K562 (cell line): ENCODE data around the gene LYST. TPM values are rescaled to one million over a fixed set of nuclear protein-coding genes. Genes with fewer than 3 reads are reported as not detected.

Experiments used
- ATAC-seq: fragments of 200-7000 bp; cut with Tn5 transposase; 3 replicates; pipeline ENCODE4 v1.9.1; 2020; ENCODE audit warnings: moderate library complexity
- BruUV-seq: library from RNA; stranded (reverse); fragments of 400-500 nt; replicated peaks from 2 replicates; lab custom pipeline; 2021; lab: Mats Ljungman, UMichigan
- CTCF ChIA-PET: fragments of 300-600 bp; formaldehyde crosslinking; extraction: SDS; loops from one replicate; lab custom pipeline; 2021; ENCODE audit warnings: low intra/inter-chr PET ratio; lab: Yijun Ruan, JAX
- POLR2A ChIA-PET: fragments of 300-600, 350-650 bp; sonication (Branson Sonifier 250); formaldehyde crosslinking; extraction: SDS; loops from one replicate; lab custom pipeline; 2021; ENCODE audit warnings: antibody characterized with exemption, inconsistent platforms; lab: Yijun Ruan, JAX
- DNase-seq, 4 experiments: peaks; one replicate each; pipeline versions ENCODE4 v3.0.0 to v3.0.0-alpha.2; 2011 to 2018; ENCODE audit warnings: low spot score in 3 of 4, mixed read lengths in 3 of 4; ENCODE audit errors: extremely low read depth in 1 of 4
- FAIRE-seq: peaks from 2 replicates; lab custom pipeline; 2011; peaks lifted over from hg19 to GRCh38; lab: Jason Lieb, UNC
- H2AFZ ChIP-seq: 2 replicates; pipeline ENCODE4 v1.6.0; 2011; ENCODE audit warnings: low read depth, low read length, control low read depth, inconsistent platforms
- H3K27ac ChIP-seq: fragments of 200-600 bp; 3 replicates; pipeline ENCODE4 v1.8.0; 2011; ENCODE audit warnings: low read depth, mild to moderate bottlenecking, control low read depth, inconsistent platforms, low read length, moderate library complexity, mixed read lengths; ENCODE audit errors: extremely low read depth
- H3K27me3 ChIP-seq, 2 experiments: fragments of 300-600 bp in 1 of 2; 2 replicates in 1 of 2; 3 replicates in 1 of 2; pipeline versions ENCODE4 v1.6.0 to v1.8.0; 2011; ENCODE audit warnings: inconsistent platforms in 2 of 2, low read length in 2 of 2, mild to moderate bottlenecking in 1 of 2, mixed read lengths in 1 of 2, moderate library complexity in 1 of 2; ENCODE audit not compliant: control insufficient read depth in 2 of 2, insufficient read depth in 2 of 2
- H3K36me3 ChIP-seq: fragments of 300-600 bp; 3 replicates; pipeline ENCODE4 v1.8.0; 2011; ENCODE audit warnings: mild to moderate bottlenecking, low read length, inconsistent platforms; ENCODE audit not compliant: control insufficient read depth, insufficient read depth
- H3K4me1 ChIP-seq, 2 experiments: fragments of 200-600 bp in 1 of 2; replicated peaks in 1 of 2; 2 replicates in 1 of 2; 3 replicates in 1 of 2; pipeline versions ENCODE4 v1.5.1 to v1.8.0; 2011; ENCODE audit warnings: inconsistent platforms in 2 of 2, low read length in 2 of 2, mild to moderate bottlenecking in 1 of 2, mixed read lengths in 1 of 2, moderate library complexity in 1 of 2; ENCODE audit not compliant: control insufficient read depth in 2 of 2, insufficient read depth in 2 of 2
- H3K4me2 ChIP-seq: 2 replicates; pipeline ENCODE4 v1.6.1; 2011; ENCODE audit warnings: low read length, control low read depth, inconsistent platforms, mixed read lengths; ENCODE audit not compliant: insufficient read depth
- H3K4me3 ChIP-seq: fragments of 200-600 bp; sonication (generic), shearing (Covaris generic); 2 replicates; pipeline ENCODE4 v1.5.1; 2016; ENCODE audit warnings: control low read depth, inconsistent platforms
- H3K79me2 ChIP-seq: fragments of 200-600 bp; 3 replicates; pipeline ENCODE4 v1.8.0; 2011; ENCODE audit warnings: low read length, inconsistent platforms; ENCODE audit not compliant: control insufficient read depth, insufficient read depth
- H3K9ac ChIP-seq, 2 experiments: 2 replicates each; pipeline versions ENCODE4 v1.6.0 to v1.6.1; 2011; ENCODE audit warnings: low read depth in 2 of 2, low read length in 2 of 2, control low read depth in 1 of 2, inconsistent platforms in 1 of 2, mild to moderate bottlenecking in 1 of 2, mixed read lengths in 1 of 2; ENCODE audit not compliant: insufficient read depth in 1 of 2
- H3K9me1 ChIP-seq: one replicate; pipeline ENCODE4 v1.6.0; 2011; ENCODE audit warnings: inconsistent platforms, mild to moderate bottlenecking, low read length, moderate library complexity; ENCODE audit not compliant: control insufficient read depth, insufficient read depth
- H3K9me3 ChIP-seq: replicated peaks from 2 replicates; pipeline ENCODE4 v1.5.1; 2011; ENCODE audit warnings: low read depth, low read length, inconsistent platforms; ENCODE audit not compliant: control insufficient read depth, insufficient read depth
- H4K20me1 ChIP-seq: replicated peaks from 2 replicates; pipeline ENCODE4 v1.6.1; 2011; ENCODE audit warnings: low read length, inconsistent platforms, mixed read lengths; ENCODE audit not compliant: control insufficient read depth, insufficient read depth
- ARID2 ChIP-seq: fragments of 450-650 bp; IDR thresholded peaks from 2 replicates; pipeline ENCODE4 v1.6.1; 2017; ENCODE audit warnings: antibody characterized with exemption, mild to moderate bottlenecking
- BDP1 ChIP-seq: IDR thresholded peaks from 3 replicates; pipeline ENCODE4 v1.6.1; 2011; ENCODE audit not compliant: insufficient read length, insufficient read depth
- CBFA2T3 ChIP-seq: fragments of 450-650 bp; IDR thresholded peaks from 2 replicates; pipeline ENCODE4 v1.6.1; 2017
- CREB3L1 ChIP-seq: fragments of 450-650 bp; IDR thresholded peaks from 2 replicates; pipeline ENCODE4 v1.6.1; 2014; ENCODE audit warnings: low read depth, mild to moderate bottlenecking, moderate library complexity, borderline replicate concordance
- FOXK1 ChIP-seq: sonication (generic); formaldehyde crosslinking; IDR thresholded peaks from 2 replicates; pipeline ENCODE4 v1.8.0; 2022; ENCODE audit warnings: missing genetic modification reagents, mild to moderate bottlenecking, borderline replicate concordance
- GABPA ChIP-seq: fragments of 200-800 bp; sonication (Bioruptor generic); conservative IDR thresholded peaks from 2 replicates; pipeline ENCODE4 v1.6.1; 2016; ENCODE audit warnings: low read depth, missing genetic modification characterization, missing compliant biosample characterization
- GTF2B ChIP-seq: IDR thresholded peaks from 2 replicates; pipeline ENCODE4 v1.6.1; 2011; ENCODE audit not compliant: insufficient read length; ENCODE audit errors: extremely low read depth
- KDM1A ChIP-seq, 2 experiments: fragments of 450-650 bp; IDR thresholded peaks; 2 replicates each; pipeline ENCODE4 v1.6.1; 2016; ENCODE audit warnings: mild to moderate bottlenecking in 2 of 2
- MAX ChIP-seq: sonication (generic); formaldehyde crosslinking; IDR thresholded peaks from 2 replicates; pipeline ENCODE4 v1.9.0; 2022; ENCODE audit warnings: mild to moderate bottlenecking, missing genetic modification reagents
- OTX1 ChIP-seq: fragments of 450-650 bp; formaldehyde crosslinking; IDR thresholded peaks from 2 replicates; pipeline ENCODE4 v1.4.0; 2022; ENCODE audit warnings: mild to moderate bottlenecking
- ZC3H8 ChIP-seq: fragments of 450-650 bp; IDR thresholded peaks from 2 replicates; pipeline ENCODE4 v1.6.1; 2017
- ZNF175 ChIP-seq: fragments of 200-800 bp; sonication (Bioruptor generic); IDR thresholded peaks from 2 replicates; pipeline ENCODE4 v1.6.1; 2016; ENCODE audit warnings: low read depth, mild to moderate bottlenecking, missing genetic modification characterization, missing compliant biosample characterization
- ZNF239 ChIP-seq: fragments of 250-450 bp; sonication (Bioruptor Pico); IDR thresholded peaks from 2 replicates; pipeline ENCODE4 v1.4.0; 2020; ENCODE audit warnings: mild to moderate bottlenecking
- ZNF639 ChIP-seq, 2 experiments: fragments of 200-800 bp in 1 of 2; sonication (Bioruptor generic) in 1 of 2; sonication (generic) in 1 of 2; formaldehyde crosslinking in 1 of 2; IDR thresholded peaks in 1 of 2; conservative IDR thresholded peaks in 1 of 2; 2 replicates each; pipeline versions ENCODE4 v1.5.0 to v1.6.1; 2016 to 2020; ENCODE audit warnings: missing compliant biosample characterization in 1 of 2, missing genetic modification characterization in 1 of 2, missing genetic modification reagents in 1 of 2
- ZNF717 ChIP-seq: fragments of 250-450 bp; sonication (Bioruptor Pico); IDR thresholded peaks from 2 replicates; pipeline ENCODE4 v1.5.0; 2021
- ZNF740 ChIP-seq, 3 experiments: fragments of 200-800 bp in 1 of 3; sonication (Bioruptor generic) in 1 of 3; sonication (generic) in 1 of 3; formaldehyde crosslinking in 1 of 3; IDR thresholded peaks; 2 replicates each; pipeline versions ENCODE4 v1.6.1 to v1.8.0; 2016 to 2022; ENCODE audit warnings: mild to moderate bottlenecking in 2 of 3, missing compliant biosample characterization in 2 of 3, missing genetic modification characterization in 2 of 3, missing genetic modification reagents in 1 of 3
- WGBS: fragments of 100-300 bp; shearing (Covaris generic); methylation state at CpG from one replicate; pipeline ENCODE4 v1.1.6; 2016; ENCODE audit warnings: low coverage, mixed read lengths; ENCODE audit not compliant: insufficient coverage; ENCODE audit errors: missing lambda C conversion rate; 5-methylcytosine and 5-hydroxymethylcytosine counted together
- in situ Hi-C: fragments of 300-500 bp; cut with MboI; formaldehyde crosslinking; loops from 4 replicates; pipeline ENCODE4 v1.15.0; 2018; ENCODE audit warnings: inconsistent platforms, mixed read lengths
- intact Hi-C: fragments of 100-400 bp; cut with micrococcal nuclease; formaldehyde crosslinking; loops from 2 replicates; pipeline ENCODE4 v1.14.2; 2022
- polyA plus RNA-seq, 8 experiments: library from polyadenylated mRNA; depleted of rRNA in 4 of 8; stranded (reverse) in 5 of 8; unstranded in 3 of 8; fragments of >200 nt; fragmentation: Nextera tagmentation in 2 of 8; fragmentation: Illumina TruSeq in 1 of 8; extraction: Ambion mirVana in 2 of 8; extraction: Trizol in 1 of 8; gene quantifications; 2 replicates each; pipeline versions ENCODE4 v1.2.1 to v1.2.3, GENCODE V29; 2011 to 2014; ENCODE audit warnings: inconsistent platforms in 1 of 8, missing spikeins in 1 of 8
- total RNA-seq, 7 experiments: library from RNA; depleted of rRNA in 6 of 7; stranded (reverse); fragments of >200 nt in 6 of 7; fragmentation: Illumina TruSeq in 2 of 7; extraction: Trizol in 2 of 7; gene quantifications; 2 replicates each; pipeline versions ENCODE4 v1.2.1 to v1.2.3, GENCODE V29; 2011 to 2021; ENCODE audit warnings: low replicate concordance in 1 of 7

Gene LYST
- total and polyA plus RNA-seq, 9 of the 15 experiments (the other 6 are each of a cell fraction or from before 2014, with no cell fraction given): 0.73 to 2.4 (median 1.4) TPM

- TF ChIP-seq OTX1 (CRISPR knock-in tag): no peak
Observed at GRCh38 chr1:235726557-235726956, 140.1 kb downstream of the LYST start (continued).

GRCh38 chr1:235725434-235725833 lies 141.3 kb downstream of the LYST start:
- H4K20me1 ChIP-seq: no peaks in the 10 kb centered on the region
- in situ Hi-C loops (no loop called here), intact Hi-C loops (no loop called here)
- no peak overlapping the region for H3K9ac ChIP-seq
- peaks cover 0 to 6% of the 10 kb centered on the region in 2 experiments; a peak in 2 of 5 replicates for H3K27me3 ChIP-seq
- no peaks in the 10 kb centered on the region for H3K9me1 ChIP-seq
- H2AFZ ChIP-seq: no peak overlapping the region
- no peak overlapping the region for H3K27ac ChIP-seq
- no peaks in the 10 kb centered on the region for H3K9me3 ChIP-seq
- BruUV-seq: no TSS peak
- 2% methylated on average over 3 of the region's 3 CpGs for WGBS
- no peaks in the 10 kb centered on the region for H3K4me1 ChIP-seq
- no peaks in the 10 kb centered on the region for H3K79me2 ChIP-seq
- no peaks in the 10 kb centered on the region for H3K36me3 ChIP-seq
- POLR2A ChIA-PET: interaction anchor here (0.6 to 1.0 kb wide), 3 partner anchors 33 to 284 kb away, joined by 3 to 4 read pairs (median 3); no protein-coding TSS in a partner anchor
- no peak overlapping the region for H3K4me3 ChIP-seq
- CTCF ChIA-PET: no interaction called here
- DNase-seq (no peak), FAIRE-seq (no peak), ATAC-seq (no peak)
- H3K4me2 ChIP-seq: no peak overlapping the region
- TF ChIP-seq BDP1 (no peak), MAX (CRISPR knock-in tag) (no peak), ZNF639 (CRISPR knock-in tag; conservative IDR thresholded peaks at IDR 0.05 in 1 of 2, IDR thresholded peaks at IDR 0.05 in 1 of 2) (no peak), ZNF239 (CRISPR knock-in tag) (no peak), ARID2 (no peak), GTF2B (no peak), KDM1A (IDR thresholded peaks at IDR 0.05) (no peak), CBFA2T3 (no peak), ZC3H8 (no peak), ZNF740 (CRISPR knock-in tag; IDR thresholded peaks at IDR 0.05) (no peak), ZNF740 (tag; IDR thresholded peaks at IDR 0.05) (no peak), GABPA (tag) (no peak), ZNF175 (CRISPR knock-in tag) (no peak), ZNF717 (CRISPR knock-in tag) (no peak), FOXK1 (no peak), CREB3L1 (no peak)
